Osteoblast (primary cell): Measurements from ENCODE around the gene PTPRC. TPM values are rescaled to one million over a fixed set of nuclear protein-coding genes. Genes with fewer than 3 reads are reported as not detected.

Source experiments
- DNase-seq: peaks from one replicate; pipeline ENCODE4 v3.0.0; 2011; ENCODE audit warnings: low spot score, mixed read lengths; ENCODE audit not compliant: insufficient read length; ENCODE audit errors: missing footprints
- H2AFZ ChIP-seq: 2 replicates; pipeline ENCODE4 v1.6.0; 2011; ENCODE audit warnings: mild to moderate bottlenecking, low read length
- H3K27ac ChIP-seq: 2 replicates; pipeline ENCODE4 v1.5.1; 2011; ENCODE audit warnings: mild to moderate bottlenecking, low read depth, low read length, moderate library complexity
- H3K27me3 ChIP-seq: 2 replicates; pipeline ENCODE4 v1.6.0; 2012; ENCODE audit warnings: mild to moderate bottlenecking, control low read depth, inconsistent platforms, low read length, moderate library complexity; ENCODE audit not compliant: insufficient read depth
- H3K36me3 ChIP-seq: 2 replicates; pipeline ENCODE4 v1.5.1; 2011; ENCODE audit warnings: mild to moderate bottlenecking, low read length, control low read depth, moderate library complexity; ENCODE audit not compliant: insufficient read depth
- H3K4me1 ChIP-seq: 2 replicates; pipeline ENCODE4 v1.5.1; 2011; ENCODE audit warnings: mild to moderate bottlenecking, low read length, control low read depth, moderate library complexity; ENCODE audit not compliant: insufficient read depth
- H3K4me2 ChIP-seq: 2 replicates; pipeline ENCODE4 v1.6.0; 2011; ENCODE audit warnings: mild to moderate bottlenecking, low read length; ENCODE audit not compliant: insufficient read depth
- H3K4me3 ChIP-seq: fragments of 200-600 bp; sonication (generic); 3 replicates; pipeline ENCODE4 v1.5.1; 2012; ENCODE audit warnings: mild to moderate bottlenecking, low read length, inconsistent platforms; ENCODE audit not compliant: insufficient read depth
- H3K79me2 ChIP-seq: 2 replicates; pipeline ENCODE4 v1.6.0; 2012; ENCODE audit warnings: mild to moderate bottlenecking, low read length, control low read depth, inconsistent platforms; ENCODE audit not compliant: insufficient read depth
- H3K9me3 ChIP-seq: 2 replicates; pipeline ENCODE4 v1.5.1; 2011; ENCODE audit warnings: low read depth, low read length, control low read depth
- H4K20me1 ChIP-seq: 2 replicates; pipeline ENCODE4 v1.6.0; 2012; ENCODE audit warnings: mild to moderate bottlenecking, low read length, control low read depth; ENCODE audit not compliant: insufficient read depth
- CTCF ChIP-seq: IDR thresholded peaks from 2 replicates; pipeline ENCODE4 v1.5.1; 2011; ENCODE audit warnings: mild to moderate bottlenecking, low read depth, low read length, moderate library complexity; ENCODE audit errors: extremely low read depth
- total RNA-seq: library from RNA; depleted of rRNA; stranded (reverse); fragments of >200 nt; gene quantifications from 2 replicates; pipeline ENCODE4 v1.2.3, GENCODE V29; 2012

Gene PTPRC
- total RNA-seq, 1 donor = 1.1 TPM

GRCh38 chr1:198640174-198640573 lies 1.3 kb downstream of the PTPRC start:
- Histone ChIP-seq H2AFZ (no peak overlapping the region), H3K4me3 (no peak overlapping the region), H4K20me1 (no peaks in the 10 kb centered on the region), H3K4me2 (no peak overlapping the region), H3K4me1 (no peaks in the 10 kb centered on the region), H3K79me2 (no peaks in the 10 kb centered on the region), H3K36me3 (no peaks in the 10 kb centered on the region), H3K27ac (no peak overlapping the region), H3K9me3 (no peaks in the 10 kb centered on the region), H3K27me3 (no peaks in the 10 kb centered on the region)
- no peak for DNase-seq
- no peak for TF ChIP-seq CTCF

- H3K79me2 ChIP-seq = no peaks in the 10 kb centered on the region
- no peaks in the 10 kb centered on the region for H3K4me1 ChIP-seq
- no peaks in the 10 kb centered on the region for H4K20me1 ChIP-seq
- H3K9me3 ChIP-seq = no peaks in the 10 kb centered on the region
- no peak overlapping the region for H3K4me2 ChIP-seq
- TF ChIP-seq CTCF = no peak
- H3K36me3 ChIP-seq = no peaks in the 10 kb centered on the region
- H2AFZ ChIP-seq = peak overlapping the region; percentile 6
- no peak for DNase-seq
- H3K4me3 ChIP-seq = no peak overlapping the region
- H3K27ac ChIP-seq = no peak overlapping the region
- H3K27me3 ChIP-seq = no peaks in the 10 kb centered on the region
Measured at GRCh38 chr1:198641501-198641900, 2.7 kb downstream of the PTPRC start.

GRCh38 chr1:198641966-198642668 lies 3.3 kb downstream of the PTPRC start:
- Histone ChIP-seq H3K27me3 (no peaks in the 10 kb centered on the region), H3K36me3 (no peaks in the 10 kb centered on the region), H3K4me2 (no peak overlapping the region), H3K9me3 (no peaks in the 10 kb centered on the region), H3K4me3 (no peak overlapping the region), H2AFZ (no peak overlapping the region), H4K20me1 (no peaks in the 10 kb centered on the region), H3K4me1 (no peaks in the 10 kb centered on the region), H3K27ac (no peak overlapping the region), H3K79me2 (no peaks in the 10 kb centered on the region)
- no peak for TF ChIP-seq CTCF
- DNase-seq = no peak

GRCh38 chr1:198642983-198643382 lies 4.1 kb downstream of the PTPRC start:
- Histone ChIP-seq H4K20me1 (no peaks in the 10 kb centered on the region), H3K4me2 (no peak overlapping the region), H3K27me3 (no peaks in the 10 kb centered on the region), H3K9me3 (no peaks in the 10 kb centered on the region), H3K36me3 (no peaks in the 10 kb centered on the region), H2AFZ (no peak overlapping the region), H3K4me1 (no peaks in the 10 kb centered on the region), H3K79me2 (no peaks in the 10 kb centered on the region), H3K4me3 (no peak overlapping the region), H3K27ac (no peak overlapping the region)
- TF ChIP-seq CTCF = no peak
- no peak for DNase-seq
